PC-9 (cell line): ENCODE measurements around the gene ZNF865.

Experiments
- EZH2 ChIP-seq: fragments of 200-600 bp; sonication (generic); IDR thresholded peaks from 2 replicates; pipeline ENCODE4 v1.8.0; 2017; ENCODE audit warnings: antibody characterized with exemption, low read depth
- TF ChIP-seq, protein P1 (sequence below): fragments of 200-600 bp; sonication (generic); conservative IDR thresholded peaks from 2 replicates; pipeline ENCODE4 v1.6.1; 2017; ENCODE audit warnings: mixed run types, antibody characterized with exemption, mild to moderate bottlenecking, moderate library complexity

DNA sequence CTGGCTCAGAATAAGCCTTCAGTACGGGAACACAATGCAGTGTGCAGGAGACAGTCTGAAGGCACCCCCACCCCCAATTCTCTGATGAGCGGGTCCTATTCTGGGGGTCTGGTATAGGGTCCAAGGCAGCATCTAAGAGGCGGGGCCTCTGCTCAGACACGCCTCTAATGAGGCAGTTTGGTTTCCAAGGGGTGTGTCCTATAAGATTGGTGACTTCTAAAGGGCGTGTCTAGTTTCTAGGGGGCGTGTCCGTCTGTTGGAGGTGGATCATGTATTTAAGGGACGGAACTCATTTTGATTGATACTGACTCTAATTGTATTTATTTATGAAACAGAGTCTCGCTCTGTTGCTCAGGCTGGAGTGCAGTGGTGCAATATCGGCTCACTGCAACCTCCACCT lies 14.8 kb upstream of the ZNF865 start:
- TF ChIP-seq, protein P1, sequence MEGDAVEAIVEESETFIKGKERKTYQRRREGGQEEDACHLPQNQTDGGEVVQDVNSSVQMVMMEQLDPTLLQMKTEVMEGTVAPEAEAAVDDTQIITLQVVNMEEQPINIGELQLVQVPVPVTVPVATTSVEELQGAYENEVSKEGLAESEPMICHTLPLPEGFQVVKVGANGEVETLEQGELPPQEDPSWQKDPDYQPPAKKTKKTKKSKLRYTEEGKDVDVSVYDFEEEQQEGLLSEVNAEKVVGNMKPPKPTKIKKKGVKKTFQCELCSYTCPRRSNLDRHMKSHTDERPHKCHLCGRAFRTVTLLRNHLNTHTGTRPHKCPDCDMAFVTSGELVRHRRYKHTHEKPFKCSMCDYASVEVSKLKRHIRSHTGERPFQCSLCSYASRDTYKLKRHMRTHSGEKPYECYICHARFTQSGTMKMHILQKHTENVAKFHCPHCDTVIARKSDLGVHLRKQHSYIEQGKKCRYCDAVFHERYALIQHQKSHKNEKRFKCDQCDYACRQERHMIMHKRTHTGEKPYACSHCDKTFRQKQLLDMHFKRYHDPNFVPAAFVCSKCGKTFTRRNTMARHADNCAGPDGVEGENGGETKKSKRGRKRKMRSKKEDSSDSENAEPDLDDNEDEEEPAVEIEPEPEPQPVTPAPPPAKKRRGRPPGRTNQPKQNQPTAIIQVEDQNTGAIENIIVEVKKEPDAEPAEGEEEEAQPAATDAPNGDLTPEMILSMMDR = no peak
- no peak for TF ChIP-seq EZH2
